DMS114 treated with DMSO at 0.1 percent for 48 hours (cell line): ENCODE results near the gene CWH43.
"Not testable (repeated sequence)": the region's sequence is repeated elsewhere in the genome, so short reads cannot be mapped to it uniquely, and the experiment has no call there.

ENCODE experiments used
- DNase-seq: peaks from one replicate; lab custom pipeline; 2025; ENCODE audit not compliant: unreplicated experiment; lab: John Stamatoyannopoulos, UW

The CWH43 gene

GRCh38 chr4:49096215-49096614 lies 110.1 kb downstream of the CWH43 start:
- not testable (repeated sequence) for DNase-seq

GRCh38 chr4:49096627-49097026 lies 110.6 kb downstream of the CWH43 start:
- DNase-seq, result not testable (repeated sequence)

GRCh38 chr4:49097071-49097470 lies 111.0 kb downstream of the CWH43 start:
- DNase-seq, result not testable (repeated sequence)

- DNase-seq, result not testable (repeated sequence)
Measured at GRCh38 chr4:49097505-49097904, 111.4 kb downstream of the CWH43 start.

- DNase-seq, result not testable (repeated sequence)
Measured at GRCh38 chr4:49098034-49098759, 112.1 kb downstream of the CWH43 start.

GRCh38 chr4:49099831-49100444 lies 113.9 kb downstream of the CWH43 start:
- not testable (repeated sequence) for DNase-seq

- not testable (repeated sequence) for DNase-seq
Measured at GRCh38 chr4:49102344-49102898, 116.3 kb downstream of the CWH43 start.

GRCh38 chr4:49103436-49104136 lies 117.5 kb downstream of the CWH43 start:
- not testable (repeated sequence) for DNase-seq

- DNase-seq, result not testable (repeated sequence)
Measured at GRCh38 chr4:49104231-49104930, 118.3 kb downstream of the CWH43 start.

GRCh38 chr4:49105248-49105904 lies 119.3 kb downstream of the CWH43 start:
- not testable (repeated sequence) for DNase-seq

GRCh38 chr4:49107262-49107661 lies 121.2 kb downstream of the CWH43 start:
- DNase-seq, result not testable (repeated sequence)

- not testable (repeated sequence) for DNase-seq
Measured at GRCh38 chr4:49108183-49108978, 122.3 kb downstream of the CWH43 start.

GRCh38 chr4:49109567-49110166 lies 123.6 kb downstream of the CWH43 start:
- not testable (repeated sequence) for DNase-seq

- not testable (repeated sequence) for DNase-seq
Measured at GRCh38 chr4:49110579-49110978, 124.5 kb downstream of the CWH43 start.
